Thoracic aorta (tissue), 2 donors: ENCODE measurements around the gene SLCO3A1. TPM values are rescaled to one million over a fixed set of nuclear protein-coding genes. Genes with fewer than 3 reads are reported as not detected.

Experiments
- ATAC-seq: fragments of 150-250 bp; one replicate; pipeline ENCODE4 v1.8.0; 2017; ENCODE audit warnings: low read depth; ENCODE audit not compliant: insufficient number of reproducible peaks, low FRiP score
- DNase-seq: peaks from one replicate; pipeline ENCODE4 v3.0.0-alpha.2; 2020; ENCODE audit warnings: low spot score
- H3K27ac ChIP-seq, 2 donors: fragments of 200-600 bp; sonication (generic); 1 replicate in 1 of 2; 2 replicates in 1 of 2; pipeline ENCODE4 v1.5.1; 2016; ENCODE audit warnings: mild to moderate bottlenecking in 2 of 2, moderate library complexity in 2 of 2
- H3K27me3 ChIP-seq: fragments of 200-600 bp; sonication (generic); replicated peaks from 2 replicates; pipeline ENCODE4 v1.6.0; 2016; ENCODE audit warnings: mild to moderate bottlenecking; ENCODE audit not compliant: insufficient read depth
- H3K36me3 ChIP-seq: fragments of 200-600 bp; sonication (generic); one replicate; pipeline ENCODE4 v1.5.1; 2016
- H3K4me1 ChIP-seq, 2 donors: fragments of 200-600 bp; sonication (generic); 1 replicate in 1 of 2; 2 replicates in 1 of 2; pipeline versions ENCODE4 v1.5.1 to v1.6.0; 2016; ENCODE audit warnings: low read depth in 2 of 2, mild to moderate bottlenecking in 1 of 2; ENCODE audit not compliant: control insufficient read depth in 1 of 2
- H3K4me3 ChIP-seq: fragments of 200-600 bp; sonication (generic); 2 replicates; pipeline ENCODE4 v1.5.1; 2016; ENCODE audit warnings: mild to moderate bottlenecking
- H3K9me3 ChIP-seq: fragments of 200-600 bp; sonication (generic); 2 replicates; pipeline ENCODE4 v1.5.1; 2016
- CTCF ChIP-seq: fragments of 200-600 bp; sonication (generic); IDR thresholded peaks from one replicate; pipeline ENCODE4 v1.5.1; 2019; ENCODE audit warnings: antibody characterized with exemption
- total RNA-seq, 2 donors: library from RNA; depleted of rRNA; stranded (reverse); fragments of >200 nt; gene quantifications; one replicate each; pipeline versions ENCODE4 v1.1.0 to v1.2.3, GENCODE V29; 2016

The SLCO3A1 gene
- total RNA-seq, 2 donors from 2014 or later: 16.5 to 39.1 TPM

GRCh38 chr15:91824256-91824655 is 29.3 kb upstream of the SLCO3A1 start:
- H3K4me1 ChIP-seq: no peaks in the 10 kb centered on the region
- no peak overlapping the region for H3K27ac ChIP-seq
- TF ChIP-seq CTCF: no peak
- no peak for DNase-seq
- H3K9me3 ChIP-seq: no peaks in the 10 kb centered on the region
- no peak for ATAC-seq
- H3K4me3 ChIP-seq: no peak overlapping the region
- no peaks in the 10 kb centered on the region for H3K36me3 ChIP-seq
- no peaks in the 10 kb centered on the region for H3K27me3 ChIP-seq

- ATAC-seq: no peak
These were observed 27.1 kb upstream of the SLCO3A1 start for GRCh38 chr15:91826443-91826842.

GRCh38 chr15:91833056-91833455 is 20.5 kb upstream of the SLCO3A1 start:
- no peaks in the 10 kb centered on the region for H3K4me1 ChIP-seq
- H3K27me3 ChIP-seq: no peaks in the 10 kb centered on the region
- H3K27ac ChIP-seq: no peak overlapping the region
- DNase-seq (no peak), ATAC-seq (no peak)
- H3K4me3 ChIP-seq: no peak overlapping the region
- no peak for TF ChIP-seq CTCF
- H3K9me3 ChIP-seq: no peaks in the 10 kb centered on the region
- no peaks in the 10 kb centered on the region for H3K36me3 ChIP-seq

More at GRCh38 chr15:91826443-91826842, 27.1 kb upstream of the SLCO3A1 start:
- H3K27me3 ChIP-seq: no peaks in the 10 kb centered on the region
- no peaks in the 10 kb centered on the region for H3K4me1 ChIP-seq
- no peaks in the 10 kb centered on the region for H3K36me3 ChIP-seq
- DNase-seq: no peak
- no peak for TF ChIP-seq CTCF
- H3K4me3 ChIP-seq: no peak overlapping the region
- no peaks in the 10 kb centered on the region for H3K9me3 ChIP-seq
- H3K27ac ChIP-seq: no peak overlapping the region

DNA sequence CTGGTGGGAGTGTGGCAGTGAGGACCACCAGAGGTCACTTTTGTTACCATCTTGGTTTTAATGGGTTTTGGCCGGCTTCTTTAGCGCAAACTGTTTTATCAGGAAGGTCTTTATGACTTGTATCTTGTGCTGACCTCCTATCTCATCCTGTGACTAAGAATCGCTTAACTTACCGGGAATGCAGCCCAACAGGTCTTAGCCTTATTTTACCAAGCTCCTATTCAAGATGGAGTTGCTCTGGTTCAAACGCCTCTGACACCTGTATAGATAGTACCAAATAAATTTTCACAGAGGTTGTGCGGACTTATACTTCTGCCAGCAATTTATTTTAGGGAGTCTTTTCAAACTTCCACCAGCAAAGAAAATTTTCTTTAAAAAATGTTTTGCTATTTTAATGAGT is 13.6 kb upstream of the SLCO3A1 start:
- no peak for TF ChIP-seq CTCF
- H3K9me3 ChIP-seq: no peaks in the 10 kb centered on the region
- no peak overlapping the region for H3K4me3 ChIP-seq
- H3K36me3 ChIP-seq: no peaks in the 10 kb centered on the region
- no peaks in the 10 kb centered on the region for H3K27me3 ChIP-seq
- no peak overlapping the region for H3K27ac ChIP-seq
- ATAC-seq (no peak), DNase-seq (no peak)
- H3K4me1 ChIP-seq: no peaks in the 10 kb centered on the region

GRCh38 chr15:91841861-91842260 is 11.6 kb upstream of the SLCO3A1 start:
- Histone ChIP-seq H3K36me3 (no peaks in the 10 kb centered on the region), H3K9me3 (no peaks in the 10 kb centered on the region), H3K4me1 (no peaks in the 10 kb centered on the region), H3K27me3 (no peaks in the 10 kb centered on the region), H3K4me3 (no peak overlapping the region), H3K27ac (no peak overlapping the region)
- DNase-seq: no peak
- no peak for ATAC-seq
- TF ChIP-seq CTCF: no peak
